ENCODE data around the gene OTOG. TPM values are rescaled to one million over a fixed set of nuclear protein-coding genes. Genes with fewer than 3 reads are reported as not detected.

OTOG gene
- total RNA-seq, 1 experiment from 2014 or later, result not detected

DNA sequence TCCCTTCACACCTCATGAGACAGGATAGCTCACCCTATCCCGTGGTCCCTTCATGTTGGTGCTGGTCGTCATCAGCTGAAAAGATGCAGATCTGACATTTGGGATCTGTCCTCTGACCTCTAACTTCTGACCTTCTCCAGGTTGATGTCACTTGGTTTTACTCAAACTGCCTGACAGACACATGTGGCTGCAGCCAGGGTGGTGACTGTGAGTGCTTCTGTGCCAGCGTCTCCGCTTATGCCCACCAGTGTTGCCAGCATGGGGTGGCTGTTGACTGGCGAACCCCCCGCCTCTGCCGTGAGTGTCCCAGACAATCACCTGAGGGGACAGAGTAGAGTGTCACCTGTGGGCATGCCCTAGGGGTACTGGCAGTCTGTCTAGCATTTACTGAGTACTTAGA, 49.7 kb downstream of the OTOG start:
- Histone ChIP-seq H3K4me2 (no peak overlapping the region), H3K36me3 (ENCODE audit: low read depth) (no peaks in the 10 kb centered on the region), H3K9me2 (ENCODE audit: insufficient read depth) (no peaks in the 10 kb centered on the region), H3K9me3 (ENCODE audit: insufficient read depth, low read depth) (no peaks in the 10 kb centered on the region), H2AFZ (no peak overlapping the region), H4K20me1 (ENCODE audit: insufficient read depth) (no peaks in the 10 kb centered on the region; the same call in 1 of the 2 replicates), H3F3A (ENCODE audit: insufficient read depth, low read depth) (no peaks in the 10 kb centered on the region), H3K4me3 (no peak overlapping the region), H3K27me3 (ENCODE audit: insufficient read depth, low read depth) (peaks cover 53% of the 10 kb centered on the region), H3K79me2 (ENCODE audit: low read depth) (no peaks in the 10 kb centered on the region), H3K27ac (no peak overlapping the region), H3K4me1 (replicated peaks; ENCODE audit: insufficient read depth) (no peaks in the 10 kb centered on the region)
- intact Hi-C loops (cut with micrococcal nuclease; ENCODE audit: unreplicated experiment), result loop anchor here (1.0 to 10.0 kb wide), 2 partner anchors 134 to 518 kb away; no protein-coding TSS in a partner anchor
- ChIA-PET CTCF (no interaction called here), POLR2A (ENCODE audit: unreplicated experiment) (no interaction called here)
- DNase-seq, result no peak
- TF ChIP-seq EZH2 (IDR thresholded peaks at IDR 0.05; ENCODE audit: low read depth) (no peak), CTCF (conservative IDR thresholded peaks at IDR 0.05) (no peak)
- no TSS peak for BruUV-seq (replicated peaks)

DNA sequence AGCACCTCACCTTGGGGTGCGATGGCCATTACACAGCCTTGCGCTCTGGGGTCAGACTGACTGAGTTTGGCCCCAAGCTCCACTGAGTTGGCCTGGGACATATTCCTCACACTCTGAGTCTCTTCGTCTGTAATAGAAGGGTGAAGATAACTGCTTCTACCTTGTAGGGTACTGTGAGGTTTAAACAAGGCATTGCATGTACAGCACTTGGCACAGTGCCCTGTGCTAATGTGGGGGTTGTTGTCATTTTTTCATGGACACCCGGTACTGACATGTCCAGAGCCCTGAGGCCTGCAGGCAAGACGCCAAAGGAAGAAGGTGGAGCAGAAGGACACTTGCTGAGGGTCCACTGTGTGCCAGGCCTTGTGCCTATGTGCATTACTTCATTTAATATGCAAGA, 50.7 kb downstream of the OTOG start:
- POLR2A ChIA-PET (ENCODE audit: unreplicated experiment), result no interaction called here
- no peak overlapping the region for H3K4me3 ChIP-seq
- CTCF ChIA-PET, result no interaction called here
- H3K9me2 ChIP-seq (ENCODE audit: insufficient read depth), result no peaks in the 10 kb centered on the region
- no TSS peak for BruUV-seq (replicated peaks)
- no peaks in the 10 kb centered on the region for H3K79me2 ChIP-seq (ENCODE audit: low read depth)
- no peaks in the 10 kb centered on the region for H3K36me3 ChIP-seq (ENCODE audit: low read depth)
- H3K27me3 ChIP-seq (ENCODE audit: insufficient read depth, low read depth), result peaks cover 45% of the 10 kb centered on the region
- no peaks in the 10 kb centered on the region; the same call in 1 of the 2 replicates for H4K20me1 ChIP-seq (ENCODE audit: insufficient read depth)
- H3K27ac ChIP-seq, result no peak overlapping the region
- intact Hi-C loops (cut with micrococcal nuclease; ENCODE audit: unreplicated experiment), result loop anchor here (10.0 kb wide), 1 partner anchor 517 kb away; no protein-coding TSS in a partner anchor
- DNase-seq, result no peak
- no peak overlapping the region for H3K4me2 ChIP-seq
- H3F3A ChIP-seq (ENCODE audit: insufficient read depth, low read depth), result no peaks in the 10 kb centered on the region
- no peaks in the 10 kb centered on the region for H3K9me3 ChIP-seq (ENCODE audit: insufficient read depth, low read depth)
- TF ChIP-seq CTCF (conservative IDR thresholded peaks at IDR 0.05), result no peak
- TF ChIP-seq EZH2 (IDR thresholded peaks at IDR 0.05; ENCODE audit: low read depth), result no peak
- H2AFZ ChIP-seq, result no peak overlapping the region
- H3K4me1 ChIP-seq (replicated peaks; ENCODE audit: insufficient read depth), result no peaks in the 10 kb centered on the region

GRCh38 chr11:17598700-17599459, 51.8 kb downstream of the OTOG start:
- H3K4me3 ChIP-seq, result no peak overlapping the region
- H4K20me1 ChIP-seq (ENCODE audit: insufficient read depth), result no peaks in the 10 kb centered on the region; the same call in 1 of the 2 replicates
- no peaks in the 10 kb centered on the region for H3K9me2 ChIP-seq (ENCODE audit: insufficient read depth)
- H3K4me2 ChIP-seq, result no peak overlapping the region
- no peaks in the 10 kb centered on the region for H3K4me1 ChIP-seq (replicated peaks; ENCODE audit: insufficient read depth)
- POLR2A ChIA-PET (ENCODE audit: unreplicated experiment), result no interaction called here
- peaks cover 40% of the 10 kb centered on the region for H3K27me3 ChIP-seq (ENCODE audit: insufficient read depth, low read depth)
- peak; percentile 96 for TF ChIP-seq CTCF (conservative IDR thresholded peaks at IDR 0.05)
- no peak for TF ChIP-seq EZH2 (IDR thresholded peaks at IDR 0.05; ENCODE audit: low read depth)
- no peaks in the 10 kb centered on the region for H3K9me3 ChIP-seq (ENCODE audit: insufficient read depth, low read depth)
- peak in 1 of 2 experiments; percentile 60 for DNase-seq
- H3K27ac ChIP-seq, result no peak overlapping the region
- no peaks in the 10 kb centered on the region for H3K79me2 ChIP-seq (ENCODE audit: low read depth)
- intact Hi-C loops (cut with micrococcal nuclease; ENCODE audit: unreplicated experiment), result loop anchor here (1.0 to 10.0 kb wide), 3 partner anchors 132 to 516 kb away; no protein-coding TSS in a partner anchor
- no peak overlapping the region for H2AFZ ChIP-seq
- BruUV-seq (replicated peaks), result no TSS peak
- CTCF ChIA-PET, result interaction anchor here (0.7 to 2.4 kb wide), 2 partner anchors 132 to 997 kb away, joined by 3 to 12 read pairs; no protein-coding TSS in a partner anchor
- no peaks in the 10 kb centered on the region for H3F3A ChIP-seq (ENCODE audit: insufficient read depth, low read depth)
- H3K36me3 ChIP-seq (ENCODE audit: low read depth), result no peaks in the 10 kb centered on the region
